Left ventricle myocardium inferior (tissue), 1 donor: ENCODE results near the gene AKAP13. TPM values are rescaled to one million over a fixed set of nuclear protein-coding genes. Genes with fewer than 3 reads are reported as not detected.

Source experiments
- DNase-seq: peaks from one replicate; pipeline ENCODE4 v3.0.0-alpha.2; 2020
- H3K27ac ChIP-seq: fragments of 200-600 bp; replicated peaks from 2 replicates; pipeline ENCODE4 v1.8.0; 2021
- H3K27me3 ChIP-seq: fragments of 200-600 bp; 2 replicates; pipeline ENCODE4 v1.8.0; 2021; ENCODE audit warnings: low read depth
- H3K36me3 ChIP-seq: fragments of 200-600 bp; 2 replicates; pipeline ENCODE4 v1.8.0; 2021
- H3K4me1 ChIP-seq: fragments of 200-600 bp; 2 replicates; pipeline ENCODE4 v1.8.0; 2021
- H3K4me3 ChIP-seq: fragments of 200-600 bp; 2 replicates; pipeline ENCODE4 v1.8.0; 2021; ENCODE audit warnings: mild to moderate bottlenecking, moderate library complexity
- H3K9me3 ChIP-seq: fragments of 200-600 bp; replicated peaks from 2 replicates; pipeline ENCODE4 v1.8.0; 2021
- CTCF ChIP-seq: fragments of 200-600 bp; IDR thresholded peaks from 2 replicates; pipeline ENCODE4 v1.8.0; 2021; ENCODE audit warnings: antibody characterized with exemption, mild to moderate bottlenecking, borderline replicate concordance
- intact Hi-C: fragments of 100-400 bp; cut with micrococcal nuclease; formaldehyde crosslinking; loops from one replicate; pipeline ENCODE4 v1.11.0; 2022
- total RNA-seq: library from RNA; stranded (reverse); fragmentation: NEBNext Ultra II Directional; extraction: Animal tissue kit (Norgen Biotek cat#: 25700); gene quantifications from one replicate; pipeline ENCODE4 v1.2.1, GENCODE V29; 2021
- donor health status: DM: no; HTN: yes; CAD: no; lungs with severe emphysema.

AKAP13 gene
- total RNA-seq, 1 donor from 2014 or later: 331 TPM

DNA sequence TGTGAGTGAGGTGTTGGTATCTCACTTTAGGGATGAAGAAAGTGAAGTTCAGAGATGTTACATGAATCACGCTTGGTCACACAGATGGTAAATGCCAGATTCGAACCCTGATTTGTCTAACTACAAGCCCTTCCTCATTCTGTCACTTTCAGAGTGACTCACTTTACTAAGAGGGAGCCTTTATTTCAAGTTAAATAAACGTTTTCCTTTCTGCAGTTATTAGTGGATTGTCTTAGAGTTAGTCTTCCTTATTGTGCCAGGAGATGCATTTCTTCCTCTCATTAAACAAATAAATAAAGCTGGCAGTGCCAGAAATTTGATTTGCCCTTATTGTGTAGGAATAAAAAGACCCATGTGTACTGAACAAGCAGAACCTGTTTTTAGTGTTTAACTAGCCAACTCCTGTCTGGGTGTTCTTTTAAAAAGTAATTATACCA lies 162.5 kb downstream of the AKAP13 start:
- no peaks in the 10 kb centered on the region for H3K9me3 ChIP-seq
- intact Hi-C loops: no loop called here
- no peak overlapping the region for H3K4me3 ChIP-seq
- H3K36me3 ChIP-seq: no peaks in the 10 kb centered on the region
- no peak for DNase-seq
- TF ChIP-seq CTCF: no peak
- peak overlapping the region; percentile 61 for H3K27ac ChIP-seq
- H3K27me3 ChIP-seq: no peaks in the 10 kb centered on the region
- H3K4me1 ChIP-seq: peaks cover 90% of the 10 kb centered on the region

GRCh38 chr15:85543741-85544155 lies 163.3 kb downstream of the AKAP13 start:
- H3K4me3 ChIP-seq: peak overlapping the region; percentile 38
- peaks cover 99% of the 10 kb centered on the region for H3K4me1 ChIP-seq
- TF ChIP-seq CTCF: peak; percentile 51
- no peaks in the 10 kb centered on the region for H3K9me3 ChIP-seq
- peak; percentile 73 for DNase-seq
- intact Hi-C loops: no loop called here
- no peaks in the 10 kb centered on the region for H3K27me3 ChIP-seq
- H3K27ac ChIP-seq: peak overlapping the region; percentile 61
- H3K36me3 ChIP-seq: no peaks in the 10 kb centered on the region

DNA sequence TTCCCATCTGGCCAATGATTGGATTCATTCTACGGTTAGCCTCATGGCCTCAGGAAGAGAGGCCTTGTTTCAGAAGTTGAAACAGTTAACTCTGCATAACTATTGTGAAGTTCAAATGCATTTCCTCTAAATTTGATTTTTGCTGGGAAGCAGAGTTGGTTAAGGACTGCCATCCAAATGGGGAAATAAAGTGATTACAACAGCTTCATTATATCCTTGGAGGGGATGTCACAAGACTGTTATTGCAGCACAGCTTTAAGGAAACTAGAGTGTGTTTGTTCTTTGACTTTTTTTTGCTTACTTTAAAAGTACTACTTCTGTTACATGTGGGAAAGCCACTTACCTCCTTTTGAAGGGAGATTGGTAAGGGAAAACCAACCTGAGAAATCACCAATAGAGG lies 164.8 kb downstream of the AKAP13 start:
- Histone ChIP-seq H3K4me1 (peaks cover 96% of the 10 kb centered on the region), H3K27ac (peak overlapping the region; percentile 61), H3K27me3 (no peaks in the 10 kb centered on the region), H3K9me3 (no peaks in the 10 kb centered on the region), H3K36me3 (no peaks in the 10 kb centered on the region), H3K4me3 (peak overlapping the region; percentile 38)
- no peak for TF ChIP-seq CTCF
- intact Hi-C loops: no loop called here
- DNase-seq: no peak

- Histone ChIP-seq H3K4me3 (no peak overlapping the region), H3K9me3 (no peaks in the 10 kb centered on the region), H3K27ac (peak overlapping the region; percentile 61), H3K27me3 (no peaks in the 10 kb centered on the region), H3K36me3 (no peaks in the 10 kb centered on the region), H3K4me1 (peaks cover 96% of the 10 kb centered on the region)
- no peak for TF ChIP-seq CTCF
- intact Hi-C loops: no loop called here
- DNase-seq: no peak
Observed at GRCh38 chr15:85545752-85546151, 165.3 kb downstream of the AKAP13 start.

DNA sequence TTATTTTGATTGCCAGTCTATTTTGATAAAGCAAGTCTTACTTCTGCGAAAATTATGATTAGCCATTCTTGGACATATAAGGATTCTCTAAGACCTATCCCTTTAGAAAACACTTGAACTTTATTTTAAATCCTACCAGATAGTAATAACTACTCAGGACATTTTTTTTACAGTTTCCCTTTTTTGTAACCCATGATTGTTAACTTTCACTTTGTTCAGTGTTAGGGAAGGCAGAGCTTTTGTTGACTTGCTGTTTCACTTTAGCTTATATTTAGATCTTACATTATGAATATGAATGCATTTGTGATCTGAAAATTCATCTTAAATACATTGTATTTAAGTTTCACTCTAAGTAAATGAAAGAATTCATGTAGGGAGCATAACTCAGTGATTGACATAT lies 167.0 kb downstream of the AKAP13 start:
- H3K27ac ChIP-seq: peak overlapping the region; percentile 5
- no peaks in the 10 kb centered on the region for H3K36me3 ChIP-seq
- no peak for DNase-seq
- intact Hi-C loops: no loop called here
- H3K4me3 ChIP-seq: no peak overlapping the region
- peaks cover 89% of the 10 kb centered on the region for H3K4me1 ChIP-seq
- no peak for TF ChIP-seq CTCF
- H3K27me3 ChIP-seq: no peaks in the 10 kb centered on the region
- H3K9me3 ChIP-seq: no peaks in the 10 kb centered on the region
